Keratinocyte (primary cell): ENCODE data around the gene METTL1. TPM values are rescaled to one million over a fixed set of nuclear protein-coding genes. Genes with fewer than 3 reads are reported as not detected.
A peak's percentile ranks its signal among the peaks of the same experiment; 100 is the strongest.

ENCODE experiments used
- DNase-seq: peaks from one replicate; pipeline ENCODE4 v3.0.0-alpha.2; 2011; ENCODE audit warnings: low read depth, missing footprints, low spot score
- FAIRE-seq: peaks from 2 replicates; lab custom pipeline; 2011; peaks lifted over from hg19 to GRCh38; lab: Jason Lieb, UNC
- H2AFZ ChIP-seq: 2 replicates; pipeline ENCODE4 v1.6.0; 2012; ENCODE audit warnings: low read length, control low read depth, inconsistent platforms; ENCODE audit not compliant: control insufficient read depth
- H3K27ac ChIP-seq: 2 replicates; pipeline ENCODE4 v1.5.1; 2011; ENCODE audit warnings: low read length; ENCODE audit not compliant: control insufficient read depth, insufficient read depth
- H3K27me3 ChIP-seq: 3 replicates; pipeline ENCODE4 v1.6.0; 2011; ENCODE audit warnings: low read length; ENCODE audit not compliant: control insufficient read depth, insufficient read depth; ENCODE audit errors: extremely low read depth
- H3K36me3 ChIP-seq, 2 experiments: 2 replicates in 1 of 2; 3 replicates in 1 of 2; pipeline ENCODE4 v1.5.1; 2011; ENCODE audit warnings: low read length in 2 of 2, mild to moderate bottlenecking in 1 of 2; ENCODE audit not compliant: control insufficient read depth in 2 of 2, insufficient read depth in 2 of 2; ENCODE audit errors: extremely low read depth in 1 of 2
- H3K4me1 ChIP-seq: 3 replicates; pipeline ENCODE4 v1.5.1; 2011; ENCODE audit warnings: low read length; ENCODE audit not compliant: control insufficient read depth, insufficient read depth; ENCODE audit errors: extremely low read depth
- H3K4me2 ChIP-seq: 3 replicates; pipeline ENCODE4 v1.6.0; 2011; ENCODE audit warnings: low read depth, low read length; ENCODE audit not compliant: control insufficient read depth, insufficient read depth; ENCODE audit errors: extremely low read depth
- H3K4me3 ChIP-seq, 3 experiments: fragments of 200-600 bp in 1 of 3; sonication (generic) in 1 of 3; 2 replicates in 2 of 3; 3 replicates in 1 of 3; pipeline ENCODE4 v1.5.1; 2011 to 2016; ENCODE audit warnings: low read length in 3 of 3, mild to moderate bottlenecking in 3 of 3, control low read depth in 2 of 3, inconsistent platforms in 1 of 3, low read depth in 1 of 3, mixed read lengths in 1 of 3, mixed run types in 1 of 3, moderate library complexity in 1 of 3; ENCODE audit not compliant: control insufficient read depth in 2 of 3, insufficient read depth in 2 of 3; ENCODE audit errors: extremely low read depth in 1 of 3
- H3K79me2 ChIP-seq: 2 replicates; pipeline ENCODE4 v1.6.0; 2012; ENCODE audit warnings: low read length; ENCODE audit not compliant: control insufficient read depth, insufficient read depth
- H3K9ac ChIP-seq: 3 replicates; pipeline ENCODE4 v1.6.0; 2011; ENCODE audit warnings: low read length; ENCODE audit not compliant: control insufficient read depth, insufficient read depth; ENCODE audit errors: extremely low read depth
- H3K9me1 ChIP-seq: 3 replicates; pipeline ENCODE4 v1.6.0; 2011; ENCODE audit warnings: low read length; ENCODE audit not compliant: control insufficient read depth, insufficient read depth; ENCODE audit errors: extremely low read depth
- H3K9me3 ChIP-seq: 2 replicates; pipeline ENCODE4 v1.5.1; 2012; ENCODE audit warnings: low read depth, low read length; ENCODE audit not compliant: control insufficient read depth
- H4K20me1 ChIP-seq: 3 replicates; pipeline ENCODE4 v1.6.0; 2011; ENCODE audit warnings: low read length; ENCODE audit not compliant: control insufficient read depth, insufficient read depth; ENCODE audit errors: extremely low read depth
- EZH2 ChIP-seq: IDR thresholded peaks from one replicate; pipeline ENCODE4 v1.6.1; 2012; ENCODE audit warnings: inconsistent platforms, mild to moderate bottlenecking, low read length, moderate library complexity
- dilution Hi-C: fragments of 300-500 bp; cut with MboI; formaldehyde crosslinking; loops from one replicate; pipeline ENCODE4 v1.7.0; 2020; ENCODE audit warnings: low sequenced_read_pairs; ENCODE audit not compliant: extremely low pct_ligation_motif_present
- polyA plus RNA-seq, 5 experiments: library from polyadenylated mRNA; depleted of rRNA in 3 of 5; stranded (reverse) in 3 of 5; stranded (forward) in 1 of 5; unstranded in 1 of 5; fragments of >200 nt; gene quantifications; 1 replicate in 1 of 5; 2 replicates in 3 of 5; 3 replicates in 1 of 5; pipeline versions ENCODE4 v1.2.1 to v1.2.3, GENCODE V29; 2011 to 2012; ENCODE audit warnings: missing spikeins in 2 of 5, low read depth in 1 of 5, low replicate concordance in 1 of 5
- TF ChIP-seq, protein P1 (sequence below), 3 experiments: IDR thresholded peaks in 1 of 3; conservative IDR thresholded peaks in 1 of 3; optimal IDR thresholded peaks in 1 of 3; 2 replicates in 2 of 3; 3 replicates in 1 of 3; pipeline versions ENCODE3 to v1.5.1; 2011; ENCODE audit warnings: low read length in 3 of 3, mild to moderate bottlenecking in 3 of 3, moderate library complexity in 2 of 3, control low read depth in 1 of 3, inconsistent platforms in 1 of 3; ENCODE audit not compliant: insufficient read depth in 2 of 3; ENCODE audit errors: extremely low read depth in 1 of 3

The METTL1 gene
- polyA plus RNA-seq, 1 donor (not counting 4 experiments of a cell fraction or from before 2014, with no cell fraction given): 24.5 TPM

DNA sequence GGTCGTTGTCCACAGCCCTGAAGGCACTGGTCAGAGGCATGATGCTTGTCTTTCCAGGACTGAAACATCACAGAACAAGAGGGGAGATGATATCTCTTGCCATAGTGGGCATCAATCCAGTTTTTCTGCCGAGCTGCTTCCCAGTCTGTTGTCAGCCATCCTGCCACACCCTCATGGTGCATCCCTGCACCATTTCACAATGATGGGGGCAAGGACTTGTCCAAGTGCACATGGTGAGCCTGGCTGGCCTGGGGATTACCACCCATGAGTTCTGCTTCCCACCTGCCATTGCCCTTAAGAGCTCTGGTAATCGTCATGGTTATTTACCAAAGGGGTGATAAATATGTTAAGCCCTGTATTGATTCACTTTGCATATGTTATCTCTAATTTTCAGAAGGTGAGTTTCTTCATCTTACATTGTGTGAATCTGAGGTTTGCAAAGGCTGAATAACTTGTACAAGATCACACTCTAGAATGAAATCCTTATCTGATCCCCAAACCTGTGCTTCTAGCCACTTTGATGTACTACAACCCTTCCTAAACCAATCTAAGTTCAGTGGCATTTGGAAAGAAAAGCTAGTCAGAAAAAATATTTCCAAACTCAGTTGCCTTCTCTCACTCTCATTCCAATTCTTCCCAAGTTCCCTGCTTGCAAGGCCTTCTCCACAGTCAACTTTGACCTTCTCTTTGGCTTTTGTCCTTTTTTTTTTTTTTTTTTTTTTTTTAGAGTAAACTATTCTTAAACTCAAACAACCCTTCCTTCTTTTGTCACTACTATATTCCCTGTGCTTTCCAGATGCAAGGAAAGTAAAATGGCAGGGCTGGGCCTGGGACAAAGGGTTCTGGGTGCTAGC, 44.3 kb upstream of the METTL1 start:
- Histone ChIP-seq H3K36me3 (peaks cover 5 to 10% of the 10 kb centered on the region in 2 experiments), H3K4me1 (no peaks in the 10 kb centered on the region), H2AFZ (no peak overlapping the region), H3K79me2 (no peaks in the 10 kb centered on the region), H4K20me1 (no peaks in the 10 kb centered on the region), H3K9me3 (no peaks in the 10 kb centered on the region), H3K9ac (no peak overlapping the region), H3K9me1 (no peaks in the 10 kb centered on the region), H3K4me2 (no peak overlapping the region), H3K27me3 (no peaks in the 10 kb centered on the region), H3K27ac (no peak overlapping the region), H3K4me3 (no peak overlapping the region)
- dilution Hi-C loops: no loop called here
- TF ChIP-seq, protein P1, sequence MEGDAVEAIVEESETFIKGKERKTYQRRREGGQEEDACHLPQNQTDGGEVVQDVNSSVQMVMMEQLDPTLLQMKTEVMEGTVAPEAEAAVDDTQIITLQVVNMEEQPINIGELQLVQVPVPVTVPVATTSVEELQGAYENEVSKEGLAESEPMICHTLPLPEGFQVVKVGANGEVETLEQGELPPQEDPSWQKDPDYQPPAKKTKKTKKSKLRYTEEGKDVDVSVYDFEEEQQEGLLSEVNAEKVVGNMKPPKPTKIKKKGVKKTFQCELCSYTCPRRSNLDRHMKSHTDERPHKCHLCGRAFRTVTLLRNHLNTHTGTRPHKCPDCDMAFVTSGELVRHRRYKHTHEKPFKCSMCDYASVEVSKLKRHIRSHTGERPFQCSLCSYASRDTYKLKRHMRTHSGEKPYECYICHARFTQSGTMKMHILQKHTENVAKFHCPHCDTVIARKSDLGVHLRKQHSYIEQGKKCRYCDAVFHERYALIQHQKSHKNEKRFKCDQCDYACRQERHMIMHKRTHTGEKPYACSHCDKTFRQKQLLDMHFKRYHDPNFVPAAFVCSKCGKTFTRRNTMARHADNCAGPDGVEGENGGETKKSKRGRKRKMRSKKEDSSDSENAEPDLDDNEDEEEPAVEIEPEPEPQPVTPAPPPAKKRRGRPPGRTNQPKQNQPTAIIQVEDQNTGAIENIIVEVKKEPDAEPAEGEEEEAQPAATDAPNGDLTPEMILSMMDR (optimal IDR thresholded peaks at IDR 0.05 in 1 of 3, IDR thresholded peaks at IDR 0.05 in 1 of 3, conservative IDR thresholded peaks at IDR 0.05 in 1 of 3; ENCODE audit: extremely low read depth in 1 of 3, insufficient read depth in 2 of 3, low read length in 3 of 3): no peak
- no peak for TF ChIP-seq EZH2
- no peak for DNase-seq
- no peak for FAIRE-seq

- H3K36me3 ChIP-seq: peaks cover 5 to 11% of the 10 kb centered on the region in 2 experiments
- dilution Hi-C loops: no loop called here
- H2AFZ ChIP-seq: no peak overlapping the region
- H3K27ac ChIP-seq: no peak overlapping the region
- H3K4me2 ChIP-seq: no peak overlapping the region
- peaks cover 5% of the 10 kb centered on the region for H3K4me1 ChIP-seq
- no peaks in the 10 kb centered on the region for H3K9me1 ChIP-seq
- no peak for DNase-seq
- H3K4me3 ChIP-seq: no peak overlapping the region
- no peak for FAIRE-seq
- H4K20me1 ChIP-seq: no peaks in the 10 kb centered on the region
- H3K9ac ChIP-seq: no peak overlapping the region
- TF ChIP-seq, protein P1 (optimal IDR thresholded peaks at IDR 0.05 in 1 of 3, IDR thresholded peaks at IDR 0.05 in 1 of 3, conservative IDR thresholded peaks at IDR 0.05 in 1 of 3; ENCODE audit: extremely low read depth in 1 of 3, insufficient read depth in 2 of 3, low read length in 3 of 3): peak in 1 of 3 experiments; percentile 41
- no peak for TF ChIP-seq EZH2
- H3K9me3 ChIP-seq: no peaks in the 10 kb centered on the region
- no peaks in the 10 kb centered on the region for H3K79me2 ChIP-seq
- H3K27me3 ChIP-seq: no peaks in the 10 kb centered on the region
Measured at GRCh38 chr12:57815177-57816000, 43.5 kb upstream of the METTL1 start.
